ENCODE measurements around the gene TMEM38B.

The TMEM38B gene

DNA sequence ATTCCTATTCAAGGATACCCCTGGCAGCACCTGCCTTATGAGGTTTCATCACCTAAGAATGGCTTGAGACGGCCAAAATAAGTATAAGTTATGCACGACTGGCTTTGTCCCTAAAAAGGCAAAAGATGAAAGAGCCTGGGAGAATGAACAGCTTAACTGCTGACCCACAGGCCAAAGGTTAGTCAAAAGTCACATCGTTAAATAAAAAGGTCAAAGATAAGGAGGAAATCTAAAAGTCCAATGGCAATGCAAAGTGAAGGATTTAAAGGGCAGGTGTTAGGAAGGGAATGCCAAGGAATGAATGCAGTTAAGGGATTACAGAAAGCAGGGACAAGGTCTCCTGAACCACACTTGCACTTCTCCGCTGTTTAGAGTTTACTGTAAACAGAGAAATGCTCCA, 26.5 kb upstream of the TMEM38B start:
- H3K27me3 ChIP-seq (ENCODE audit: insufficient read depth, poor library complexity, severe bottlenecking), result no peaks in the 10 kb centered on the region
- no peak overlapping the region for H3K4me3 ChIP-seq (replicated peaks; ENCODE audit: insufficient read depth, low read length)
- TF ChIP-seq, protein P1, sequence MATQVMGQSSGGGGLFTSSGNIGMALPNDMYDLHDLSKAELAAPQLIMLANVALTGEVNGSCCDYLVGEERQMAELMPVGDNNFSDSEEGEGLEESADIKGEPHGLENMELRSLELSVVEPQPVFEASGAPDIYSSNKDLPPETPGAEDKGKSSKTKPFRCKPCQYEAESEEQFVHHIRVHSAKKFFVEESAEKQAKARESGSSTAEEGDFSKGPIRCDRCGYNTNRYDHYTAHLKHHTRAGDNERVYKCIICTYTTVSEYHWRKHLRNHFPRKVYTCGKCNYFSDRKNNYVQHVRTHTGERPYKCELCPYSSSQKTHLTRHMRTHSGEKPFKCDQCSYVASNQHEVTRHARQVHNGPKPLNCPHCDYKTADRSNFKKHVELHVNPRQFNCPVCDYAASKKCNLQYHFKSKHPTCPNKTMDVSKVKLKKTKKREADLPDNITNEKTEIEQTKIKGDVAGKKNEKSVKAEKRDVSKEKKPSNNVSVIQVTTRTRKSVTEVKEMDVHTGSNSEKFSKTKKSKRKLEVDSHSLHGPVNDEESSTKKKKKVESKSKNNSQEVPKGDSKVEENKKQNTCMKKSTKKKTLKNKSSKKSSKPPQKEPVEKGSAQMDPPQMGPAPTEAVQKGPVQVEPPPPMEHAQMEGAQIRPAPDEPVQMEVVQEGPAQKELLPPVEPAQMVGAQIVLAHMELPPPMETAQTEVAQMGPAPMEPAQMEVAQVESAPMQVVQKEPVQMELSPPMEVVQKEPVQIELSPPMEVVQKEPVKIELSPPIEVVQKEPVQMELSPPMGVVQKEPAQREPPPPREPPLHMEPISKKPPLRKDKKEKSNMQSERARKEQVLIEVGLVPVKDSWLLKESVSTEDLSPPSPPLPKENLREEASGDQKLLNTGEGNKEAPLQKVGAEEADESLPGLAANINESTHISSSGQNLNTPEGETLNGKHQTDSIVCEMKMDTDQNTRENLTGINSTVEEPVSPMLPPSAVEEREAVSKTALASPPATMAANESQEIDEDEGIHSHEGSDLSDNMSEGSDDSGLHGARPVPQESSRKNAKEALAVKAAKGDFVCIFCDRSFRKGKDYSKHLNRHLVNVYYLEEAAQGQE (IDR thresholded peaks at IDR 0.05; ENCODE audit: insufficient replicate concordance, low read depth), result no peak
- TF ChIP-seq SPI1 (IDR thresholded peaks at IDR 0.05; ENCODE audit: borderline replicate concordance, low read depth) (no peak), POLR2AphosphoS5 (IDR thresholded peaks at IDR 0.05; ENCODE audit: low read depth) (no peak), GABPA (IDR thresholded peaks at IDR 0.05; ENCODE audit: low read depth) (no peak)
- TF ChIP-seq, protein P2, sequence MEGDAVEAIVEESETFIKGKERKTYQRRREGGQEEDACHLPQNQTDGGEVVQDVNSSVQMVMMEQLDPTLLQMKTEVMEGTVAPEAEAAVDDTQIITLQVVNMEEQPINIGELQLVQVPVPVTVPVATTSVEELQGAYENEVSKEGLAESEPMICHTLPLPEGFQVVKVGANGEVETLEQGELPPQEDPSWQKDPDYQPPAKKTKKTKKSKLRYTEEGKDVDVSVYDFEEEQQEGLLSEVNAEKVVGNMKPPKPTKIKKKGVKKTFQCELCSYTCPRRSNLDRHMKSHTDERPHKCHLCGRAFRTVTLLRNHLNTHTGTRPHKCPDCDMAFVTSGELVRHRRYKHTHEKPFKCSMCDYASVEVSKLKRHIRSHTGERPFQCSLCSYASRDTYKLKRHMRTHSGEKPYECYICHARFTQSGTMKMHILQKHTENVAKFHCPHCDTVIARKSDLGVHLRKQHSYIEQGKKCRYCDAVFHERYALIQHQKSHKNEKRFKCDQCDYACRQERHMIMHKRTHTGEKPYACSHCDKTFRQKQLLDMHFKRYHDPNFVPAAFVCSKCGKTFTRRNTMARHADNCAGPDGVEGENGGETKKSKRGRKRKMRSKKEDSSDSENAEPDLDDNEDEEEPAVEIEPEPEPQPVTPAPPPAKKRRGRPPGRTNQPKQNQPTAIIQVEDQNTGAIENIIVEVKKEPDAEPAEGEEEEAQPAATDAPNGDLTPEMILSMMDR (IDR thresholded peaks at IDR 0.05; ENCODE audit: insufficient read depth, low read length), result no peak
- H3K27ac ChIP-seq (replicated peaks), result no peak overlapping the region
- DNase-seq (ENCODE audit: low read depth in 1 of 2, low spot score in 1 of 2), result no peak

DNA sequence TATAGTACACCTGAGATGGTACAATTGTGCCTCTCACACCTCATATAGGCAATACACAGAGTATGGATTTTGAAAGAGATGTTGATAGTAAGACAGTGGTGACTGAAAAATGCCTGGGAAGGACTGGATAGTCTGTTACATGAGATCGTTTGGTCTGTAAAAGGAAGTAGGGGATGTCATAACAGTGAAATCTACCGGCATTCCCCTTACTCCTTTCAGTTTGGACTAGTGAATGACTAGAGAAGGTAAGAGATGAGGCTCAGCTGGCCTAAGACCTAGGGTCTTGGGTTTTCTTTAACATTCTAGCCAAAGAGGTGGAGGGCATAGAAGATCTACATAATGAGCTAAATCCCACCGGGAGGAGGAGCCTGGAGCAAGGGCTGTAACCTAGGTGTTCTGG, 24.0 kb upstream of the TMEM38B start:
- H3K27ac ChIP-seq (replicated peaks), result no peak overlapping the region
- H3K4me3 ChIP-seq (replicated peaks; ENCODE audit: insufficient read depth, low read length), result no peak overlapping the region
- TF ChIP-seq, protein P1 (IDR thresholded peaks at IDR 0.05; ENCODE audit: insufficient replicate concordance, low read depth), result no peak
- TF ChIP-seq, protein P2 (IDR thresholded peaks at IDR 0.05; ENCODE audit: insufficient read depth, low read length), result no peak
- TF ChIP-seq SPI1 (IDR thresholded peaks at IDR 0.05; ENCODE audit: borderline replicate concordance, low read depth) (no peak), POLR2AphosphoS5 (IDR thresholded peaks at IDR 0.05; ENCODE audit: low read depth) (no peak), GABPA (IDR thresholded peaks at IDR 0.05; ENCODE audit: low read depth) (no peak)
- no peak for DNase-seq (ENCODE audit: low read depth in 1 of 2, low spot score in 1 of 2)
- H3K27me3 ChIP-seq (ENCODE audit: insufficient read depth, poor library complexity, severe bottlenecking), result no peaks in the 10 kb centered on the region

DNA sequence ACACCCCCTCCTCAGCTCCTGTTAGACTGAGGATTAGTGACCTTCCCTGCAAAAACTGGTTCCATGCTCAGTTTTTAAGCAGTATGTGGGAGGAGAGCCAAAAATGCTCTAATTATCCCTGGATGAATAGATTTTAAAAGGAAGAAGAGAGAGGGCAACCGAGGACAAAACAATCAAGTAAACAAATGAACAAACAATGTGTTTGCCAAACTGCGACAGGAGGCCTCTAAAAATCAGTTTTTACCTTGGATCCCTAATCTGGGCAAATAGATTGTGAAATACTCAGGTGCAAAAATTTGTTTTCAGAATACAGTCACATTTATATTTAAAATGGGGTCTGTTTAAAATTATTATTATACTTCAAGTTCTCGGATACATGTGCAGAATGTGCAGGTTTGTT, 23.6 kb upstream of the TMEM38B start:
- no peak for TF ChIP-seq POLR2AphosphoS5 (IDR thresholded peaks at IDR 0.05; ENCODE audit: low read depth)
- TF ChIP-seq GABPA (IDR thresholded peaks at IDR 0.05; ENCODE audit: low read depth), result no peak
- no peak for TF ChIP-seq SPI1 (IDR thresholded peaks at IDR 0.05; ENCODE audit: borderline replicate concordance, low read depth)
- TF ChIP-seq, protein P1 (IDR thresholded peaks at IDR 0.05; ENCODE audit: insufficient replicate concordance, low read depth), result no peak
- TF ChIP-seq, protein P2 (IDR thresholded peaks at IDR 0.05; ENCODE audit: insufficient read depth, low read length), result no peak
- no peaks in the 10 kb centered on the region for H3K27me3 ChIP-seq (ENCODE audit: insufficient read depth, poor library complexity, severe bottlenecking)
- H3K4me3 ChIP-seq (replicated peaks; ENCODE audit: insufficient read depth, low read length), result no peak overlapping the region
- no peak for DNase-seq (ENCODE audit: low read depth in 1 of 2, low spot score in 1 of 2)
- no peak overlapping the region for H3K27ac ChIP-seq (replicated peaks)

Data from HL-60 (cell line).